ENCODE results near the gene GRHL3. TPM values are rescaled to one million over a fixed set of nuclear protein-coding genes. Genes with fewer than 3 reads are reported as not detected.

Gene GRHL3
- total and polyA plus RNA-seq, 10 of the 15 experiments (the other 5 are each of a cell fraction or from before 2014, with no cell fraction given), result 0.07 to 0.87 (median 0.34) TPM

DNA sequence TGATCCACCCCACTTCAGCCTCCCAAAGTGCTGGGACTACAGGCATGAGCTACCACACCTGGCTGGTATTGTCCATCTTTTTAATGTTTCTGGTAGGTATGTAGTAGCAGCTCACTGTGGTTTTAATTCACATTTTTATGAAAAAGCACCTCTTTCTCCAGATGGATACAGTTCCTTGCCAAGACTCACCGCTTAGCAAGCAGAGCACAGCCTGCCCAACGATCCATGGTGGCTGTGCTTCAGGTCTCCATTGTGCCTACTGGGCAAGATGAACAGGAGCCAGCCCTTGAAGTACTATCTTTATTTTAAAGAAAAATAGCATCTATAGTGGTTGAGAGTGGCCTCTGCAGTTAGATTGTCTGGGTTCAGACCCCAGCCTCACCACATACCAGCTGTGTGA lies 37.6 kb upstream of the GRHL3 start:
- no TSS peak for BruUV-seq (replicated peaks)
- DNase-seq (ENCODE audit: low read depth, low spot score), result no peak
- SMC1A ChIA-PET (ENCODE audit: uncharacterized antibody, unreplicated experiment), result interaction anchor here (1.5 kb wide), 1 partner anchor 20 kb away, joined by 5 read pairs; no protein-coding TSS in a partner anchor

More for the DNA sequence above, 37.6 kb upstream of the GRHL3 start:
- Histone ChIP-seq H3K9me3 (replicated peaks; ENCODE audit: control insufficient read depth, insufficient read depth, low read length) (no peaks in the 10 kb centered on the region), H3K4me3 (no peak overlapping the region), H3K4me2 (ENCODE audit: control insufficient read depth, insufficient read depth) (no peak overlapping the region), H3K36me3 (ENCODE audit: control insufficient read depth in 2 of 2, insufficient read depth in 2 of 2, low read length in 1 of 2) (no peaks in the 10 kb centered on the region), H2AFZ (ENCODE audit: control insufficient read depth, low read depth, low read length) (no peak overlapping the region), H3K9ac (ENCODE audit: control insufficient read depth, insufficient read depth, low read length) (no peak overlapping the region), H3K27ac (ENCODE audit: control insufficient read depth, insufficient read depth) (no peak overlapping the region), H3K79me2 (ENCODE audit: control insufficient read depth, insufficient read depth, low read length) (no peaks in the 10 kb centered on the region), H4K20me1 (ENCODE audit: control insufficient read depth, insufficient read depth) (no peaks in the 10 kb centered on the region), H3K27me3 (replicated peaks in 1 of 2; ENCODE audit: control insufficient read depth in 2 of 2, insufficient read depth in 2 of 2, low read length in 1 of 2) (peaks cover 0 to 1% of the 10 kb centered on the region in 2 experiments; a peak in 3 of 4 replicates), H3K4me1 (ENCODE audit: control insufficient read depth, insufficient read depth, low read length) (0 out of 2 replicates have a peak, but pooled peaks cover 4% of the 10 kb centered on the region)
- WGBS (ENCODE audit: insufficient coverage, insufficient replicate concordance, low lambda C conversion rate, missing lambda C conversion rate), result 96% methylated on average over 2 of the region's 2 CpGs
- no peak for TF ChIP-seq CREB1 (IDR thresholded peaks at IDR 0.05; ENCODE audit: low read depth)
- TF ChIP-seq GABPA (IDR thresholded peaks at IDR 0.05; ENCODE audit: low read depth), result no peak
- no peak for TF ChIP-seq ETV6 (conservative IDR thresholded peaks at IDR 0.05 in 1 of 2, IDR thresholded peaks at IDR 0.05 in 1 of 2; ENCODE audit: borderline replicate concordance in 1 of 2, low read depth in 1 of 2)
- TF ChIP-seq, protein P1, sequence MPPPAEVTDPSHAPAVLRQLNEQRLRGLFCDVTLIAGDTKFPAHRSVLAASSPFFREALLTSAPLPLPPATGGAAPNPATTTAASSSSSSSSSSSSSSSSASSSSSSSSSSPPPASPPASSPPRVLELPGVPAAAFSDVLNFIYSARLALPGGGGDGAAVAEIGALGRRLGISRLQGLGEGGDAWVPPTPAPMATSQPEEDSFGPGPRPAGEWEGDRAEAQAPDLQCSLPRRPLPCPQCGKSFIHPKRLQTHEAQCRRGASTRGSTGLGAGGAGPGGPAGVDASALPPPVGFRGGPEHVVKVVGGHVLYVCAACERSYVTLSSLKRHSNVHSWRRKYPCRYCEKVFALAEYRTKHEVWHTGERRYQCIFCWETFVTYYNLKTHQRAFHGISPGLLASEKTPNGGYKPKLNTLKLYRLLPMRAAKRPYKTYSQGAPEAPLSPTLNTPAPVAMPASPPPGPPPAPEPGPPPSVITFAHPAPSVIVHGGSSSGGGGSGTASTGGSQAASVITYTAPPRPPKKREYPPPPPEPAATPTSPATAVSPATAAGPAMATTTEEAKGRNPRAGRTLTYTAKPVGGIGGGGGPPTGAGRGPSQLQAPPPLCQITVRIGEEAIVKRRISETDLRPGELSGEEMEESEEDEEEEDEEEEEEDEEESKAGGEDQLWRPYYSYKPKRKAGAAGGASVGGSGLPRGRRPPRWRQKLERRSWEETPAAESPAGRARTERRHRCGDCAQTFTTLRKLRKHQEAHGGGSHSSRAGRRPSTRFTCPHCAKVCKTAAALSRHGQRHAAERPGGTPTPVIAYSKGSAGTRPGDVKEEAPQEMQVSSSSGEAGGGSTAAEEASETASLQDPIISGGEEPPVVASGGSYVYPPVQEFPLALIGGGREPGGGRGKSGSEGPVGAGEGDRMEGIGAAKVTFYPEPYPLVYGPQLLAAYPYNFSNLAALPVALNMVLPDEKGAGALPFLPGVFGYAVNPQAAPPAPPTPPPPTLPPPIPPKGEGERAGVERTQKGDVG (CRISPR knock-in tag; IDR thresholded peaks at IDR 0.05), result no peak
- no peak for TF ChIP-seq TARDBP (IDR thresholded peaks at IDR 0.05; ENCODE audit: borderline replicate concordance)
- no peak for TF ChIP-seq HDAC2 (IDR thresholded peaks at IDR 0.05)
- no peak for TF ChIP-seq SMAD5 (IDR thresholded peaks at IDR 0.05; ENCODE audit: low read depth)
- TF ChIP-seq POLR2AphosphoS2 (IDR thresholded peaks at IDR 0.05; ENCODE audit: low read depth, low read length), result no peak
- no peak for TF ChIP-seq PAX8 (IDR thresholded peaks at IDR 0.05)
- no peak for TF ChIP-seq MXI1 (IDR thresholded peaks at IDR 0.05; ENCODE audit: low read depth, low read length)
- no peak for TF ChIP-seq EZH2 (IDR thresholded peaks at IDR 0.05; ENCODE audit: borderline replicate concordance, control insufficient read depth, low read depth, low read length)
- no peak for TF ChIP-seq JUND (IDR thresholded peaks at IDR 0.05; ENCODE audit: low read depth, low read length)
- TF ChIP-seq CBFB (IDR thresholded peaks at IDR 0.05; ENCODE audit: low read depth), result no peak
- no peak for TF ChIP-seq TCF7 (IDR thresholded peaks at IDR 0.05; ENCODE audit: borderline replicate concordance)
- no peak for TF ChIP-seq NFXL1 (IDR thresholded peaks at IDR 0.05; ENCODE audit: borderline replicate concordance)
- in situ Hi-C loops (cut with MboI) (no loop called here), intact Hi-C loops (cut with micrococcal nuclease; ENCODE audit: unreplicated experiment) (no loop called here)
- RAD21 ChIA-PET (ENCODE audit: unreplicated experiment), result no interaction called here
- POLR2A ChIA-PET, result no interaction called here
- CTCF ChIA-PET, result no interaction called here
- no peak for FAIRE-seq
- no peak for ATAC-seq
